Right forelimb (tissue), 1 donor: ENCODE results near the gene TLR6.

Experiments used
- DNase-seq: peaks from one replicate; pipeline ENCODE4 v3.0.0-alpha.2; 2018

TLR6 gene, protein sequence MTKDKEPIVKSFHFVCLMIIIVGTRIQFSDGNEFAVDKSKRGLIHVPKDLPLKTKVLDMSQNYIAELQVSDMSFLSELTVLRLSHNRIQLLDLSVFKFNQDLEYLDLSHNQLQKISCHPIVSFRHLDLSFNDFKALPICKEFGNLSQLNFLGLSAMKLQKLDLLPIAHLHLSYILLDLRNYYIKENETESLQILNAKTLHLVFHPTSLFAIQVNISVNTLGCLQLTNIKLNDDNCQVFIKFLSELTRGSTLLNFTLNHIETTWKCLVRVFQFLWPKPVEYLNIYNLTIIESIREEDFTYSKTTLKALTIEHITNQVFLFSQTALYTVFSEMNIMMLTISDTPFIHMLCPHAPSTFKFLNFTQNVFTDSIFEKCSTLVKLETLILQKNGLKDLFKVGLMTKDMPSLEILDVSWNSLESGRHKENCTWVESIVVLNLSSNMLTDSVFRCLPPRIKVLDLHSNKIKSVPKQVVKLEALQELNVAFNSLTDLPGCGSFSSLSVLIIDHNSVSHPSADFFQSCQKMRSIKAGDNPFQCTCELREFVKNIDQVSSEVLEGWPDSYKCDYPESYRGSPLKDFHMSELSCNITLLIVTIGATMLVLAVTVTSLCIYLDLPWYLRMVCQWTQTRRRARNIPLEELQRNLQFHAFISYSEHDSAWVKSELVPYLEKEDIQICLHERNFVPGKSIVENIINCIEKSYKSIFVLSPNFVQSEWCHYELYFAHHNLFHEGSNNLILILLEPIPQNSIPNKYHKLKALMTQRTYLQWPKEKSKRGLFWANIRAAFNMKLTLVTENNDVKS

DNA sequence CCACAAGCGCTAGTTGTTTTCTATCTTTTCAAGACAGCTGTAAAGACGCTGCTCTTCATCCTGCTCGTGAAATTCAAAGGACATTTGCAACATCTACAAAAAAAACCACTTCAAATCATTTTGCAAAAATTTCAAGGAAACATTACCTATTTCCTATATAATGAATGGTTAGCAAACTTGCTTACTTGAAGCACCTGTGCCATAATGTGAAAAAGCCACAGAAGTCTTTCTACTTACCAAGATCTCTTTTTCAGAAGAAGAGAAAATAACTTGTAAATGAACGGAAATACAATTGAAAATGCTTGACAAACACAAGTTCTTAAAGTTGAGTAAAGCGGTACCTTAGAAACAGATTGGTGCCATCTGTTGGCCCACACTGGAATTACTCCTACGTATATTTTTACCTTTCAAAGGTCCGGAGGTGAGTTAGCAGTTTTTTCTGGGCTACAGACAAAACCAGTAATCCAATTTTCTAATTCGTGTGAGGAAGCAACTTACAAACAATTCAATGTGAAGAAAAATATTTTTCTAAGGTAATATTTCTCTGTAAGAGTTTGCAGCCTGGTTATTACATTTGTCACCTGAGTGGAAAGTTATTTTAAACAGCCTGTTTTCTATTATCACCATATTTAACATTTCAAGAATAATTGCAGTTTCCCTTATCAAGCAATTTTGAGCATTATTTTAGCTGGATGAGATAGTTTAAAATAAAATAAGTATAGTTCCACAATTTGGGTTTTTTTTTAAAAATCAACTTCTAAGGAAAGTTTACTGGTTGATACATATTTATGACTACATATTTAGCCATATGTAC is at the start of gene TLR6:
TSS of gene TLR6 (minus strand) at position 294 of the 814 bp plus-strand sequence. CDS start 27,344 bp downstream, outside the sequence.
- DNase-seq = no peak

DNA sequence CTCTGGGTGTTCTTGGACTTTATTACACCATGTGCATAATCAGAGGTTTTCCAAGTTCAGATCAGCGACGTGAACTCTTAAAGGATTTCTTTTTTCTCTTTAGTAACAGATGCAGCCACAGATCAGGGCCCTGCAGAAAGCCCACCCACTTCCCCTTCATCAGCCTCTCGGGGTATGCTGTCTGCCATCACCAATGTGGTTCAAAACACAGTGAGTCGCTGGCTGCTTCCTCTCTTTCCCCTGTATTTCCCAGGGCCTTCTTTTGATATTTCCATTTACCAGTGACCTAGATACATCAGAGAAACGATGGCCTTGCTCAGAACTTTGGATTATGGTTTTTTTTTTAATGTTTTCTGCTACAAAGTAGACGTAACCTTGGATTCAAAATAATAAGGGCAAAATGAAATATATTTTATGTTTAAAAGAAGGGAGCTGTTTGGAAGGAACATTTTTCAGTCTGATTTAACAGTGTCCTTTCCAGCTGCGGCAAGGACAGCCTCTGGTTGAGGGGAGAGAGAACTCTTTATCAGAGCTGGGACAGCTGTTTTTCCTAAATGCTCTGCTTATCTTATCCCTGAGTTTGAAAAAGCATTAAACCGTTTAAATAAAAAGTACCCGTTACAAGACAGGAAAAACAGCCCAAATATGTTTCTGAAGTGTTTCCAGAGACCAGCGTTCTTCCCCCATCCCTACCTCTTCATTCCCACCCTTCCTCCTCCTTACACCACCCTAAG is 49.2 kb upstream of the TLR6 start:
- DNase-seq = no peak

DNA sequence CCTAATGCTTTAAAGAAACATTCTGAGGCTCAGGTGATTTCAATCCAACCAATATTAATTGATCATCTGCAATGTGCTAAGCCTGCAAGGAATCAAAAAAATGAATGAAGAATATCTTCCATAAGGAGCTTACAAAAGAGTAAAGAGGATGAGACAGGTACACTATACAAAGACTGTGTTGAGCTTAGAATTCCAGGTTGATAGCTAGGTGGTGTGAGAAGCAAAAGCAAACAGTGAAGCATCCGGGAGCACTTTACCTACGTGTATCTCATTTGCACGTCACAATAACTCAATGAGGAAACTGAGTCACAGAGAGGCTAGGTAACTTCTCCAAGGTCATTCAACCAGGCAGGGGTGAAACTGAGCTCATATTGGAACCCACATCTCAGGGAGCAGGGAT is 48.1 kb upstream of the TLR6 start:
- no peak for DNase-seq

DNA sequence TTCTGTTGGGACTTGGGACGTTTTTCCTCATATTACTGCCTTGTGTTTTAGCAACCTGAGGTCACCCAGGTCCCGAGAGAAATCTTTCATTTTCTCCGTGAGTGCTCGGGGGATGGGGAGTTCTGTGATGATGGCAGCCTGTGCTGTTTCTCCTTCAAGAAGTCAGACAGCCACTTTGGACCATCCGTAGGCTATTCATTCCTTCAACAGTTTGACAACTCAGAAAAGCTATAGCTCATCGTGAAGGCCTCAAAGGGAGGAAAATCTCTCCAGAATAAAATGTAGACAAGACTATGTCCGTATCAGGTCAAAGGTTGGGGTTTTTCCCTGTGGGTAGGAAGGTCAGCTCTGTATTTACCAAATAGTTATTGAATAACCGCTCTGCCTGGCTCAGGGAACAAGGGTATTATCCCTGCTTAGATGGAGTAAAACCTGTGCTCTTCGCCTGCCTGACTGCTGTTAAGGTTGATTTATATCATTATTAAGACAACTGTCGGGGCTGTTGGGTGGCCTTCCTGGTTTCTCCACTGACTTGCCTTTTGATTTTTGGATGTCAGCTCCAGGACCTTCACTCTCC is 47.6 kb upstream of the TLR6 start:
- no peak for DNase-seq

DNA sequence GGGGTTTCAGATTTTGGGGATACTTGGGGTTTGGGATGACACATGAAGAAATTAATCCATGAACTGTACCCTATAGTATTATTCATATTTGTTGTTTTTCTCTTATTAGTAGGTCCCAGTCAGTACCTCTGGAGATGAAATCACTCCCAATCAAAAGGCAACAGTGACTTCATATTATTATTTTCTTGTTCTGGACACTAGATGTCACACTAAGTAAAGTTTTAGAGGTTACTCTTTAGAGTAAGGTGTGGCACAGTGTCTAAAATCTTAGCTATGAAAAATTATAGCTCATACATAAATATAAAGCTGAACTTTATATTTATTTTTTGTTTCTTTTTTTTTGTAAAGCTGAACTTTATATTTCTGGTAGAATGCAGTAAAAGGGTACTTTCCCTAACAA is 46.1 kb upstream of the TLR6 start:
- DNase-seq = no peak

DNA sequence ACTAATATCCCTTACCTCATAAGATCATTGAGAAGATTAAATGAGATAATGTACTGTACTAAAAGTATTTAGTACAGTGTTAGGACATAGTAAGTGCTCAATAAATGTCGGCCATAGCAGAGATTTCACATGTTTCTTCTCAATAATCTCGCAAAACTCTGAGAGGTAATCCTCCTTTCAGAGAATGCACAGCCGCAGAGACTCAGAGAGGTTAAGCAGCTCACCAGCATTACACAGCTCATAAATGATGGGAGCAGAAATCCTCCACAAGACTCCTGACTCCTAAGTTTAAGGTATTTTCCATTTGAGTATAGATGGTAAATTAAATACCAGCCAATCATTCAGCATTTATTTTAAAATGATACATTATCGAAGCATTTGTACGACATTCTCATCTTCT is 45.6 kb upstream of the TLR6 start:
- no peak for DNase-seq

DNA sequence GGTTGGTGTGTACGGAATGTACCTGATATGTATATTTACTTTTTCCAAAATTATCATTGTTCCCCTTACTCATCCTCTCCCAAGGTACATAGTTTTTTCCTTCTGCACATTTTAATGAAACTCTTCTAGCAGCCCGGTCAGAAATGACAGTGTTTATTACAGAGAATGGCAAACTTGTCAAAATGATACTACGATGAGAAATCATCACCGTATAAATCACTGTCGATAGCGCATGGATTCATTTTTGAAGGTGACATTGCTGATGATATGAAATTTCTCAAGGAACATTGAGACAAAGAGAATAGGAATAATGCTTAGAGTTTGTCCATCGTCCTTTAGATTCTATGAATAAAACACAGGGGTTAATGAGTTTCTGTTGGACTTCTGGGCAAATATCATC is 41.6 kb upstream of the TLR6 start:
- DNase-seq = no peak

DNA sequence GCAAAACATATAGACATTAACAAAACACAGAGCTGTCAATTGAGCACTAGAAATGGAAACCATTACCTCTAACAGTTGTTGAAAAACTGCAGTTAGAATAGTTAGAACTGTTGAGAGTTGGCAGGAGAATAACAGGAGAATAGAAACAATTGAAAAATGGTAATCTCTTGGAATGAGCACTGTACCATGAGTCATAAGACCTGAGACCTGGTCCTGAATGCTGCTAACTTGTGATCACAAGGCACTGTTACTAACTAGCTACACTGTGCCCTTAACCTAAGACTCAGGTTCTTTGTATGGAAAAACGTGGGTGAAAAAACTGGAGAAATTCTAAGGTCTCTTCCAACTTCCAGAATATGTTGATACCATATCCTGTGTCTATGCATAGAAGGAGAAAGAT is 40.3 kb upstream of the TLR6 start:
- DNase-seq = no peak

DNA sequence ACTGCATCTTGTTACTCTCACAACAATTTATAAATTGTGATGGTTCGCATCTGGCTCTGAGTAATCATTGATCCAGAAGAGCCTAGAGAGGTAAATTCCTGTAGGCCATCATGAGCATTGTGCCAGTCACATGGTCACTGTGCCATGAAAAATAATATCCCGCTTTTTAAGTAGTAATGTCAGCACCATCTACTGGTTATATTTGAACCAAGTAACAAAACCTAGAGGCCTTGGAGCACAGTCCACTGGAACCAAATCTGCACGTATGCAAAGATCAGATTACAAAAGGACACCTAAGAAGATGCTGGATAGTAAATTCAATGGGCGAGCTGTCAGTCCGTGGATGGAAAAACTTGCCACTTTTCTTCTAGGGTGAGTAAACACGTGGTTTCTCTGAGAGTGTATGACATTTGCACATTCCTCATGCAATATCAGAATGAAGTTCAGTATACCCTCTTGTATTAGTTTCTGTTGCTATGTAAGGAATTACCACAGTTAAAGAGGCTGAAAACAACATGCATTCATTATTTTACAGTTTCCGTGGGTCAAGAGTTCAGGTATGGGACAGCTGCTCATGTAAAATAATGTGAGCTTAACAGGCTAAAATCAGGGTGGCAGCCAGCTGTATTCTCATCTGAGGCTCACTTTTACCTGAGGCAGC is 37.8 kb upstream of the TLR6 start:
- DNase-seq = no peak

DNA sequence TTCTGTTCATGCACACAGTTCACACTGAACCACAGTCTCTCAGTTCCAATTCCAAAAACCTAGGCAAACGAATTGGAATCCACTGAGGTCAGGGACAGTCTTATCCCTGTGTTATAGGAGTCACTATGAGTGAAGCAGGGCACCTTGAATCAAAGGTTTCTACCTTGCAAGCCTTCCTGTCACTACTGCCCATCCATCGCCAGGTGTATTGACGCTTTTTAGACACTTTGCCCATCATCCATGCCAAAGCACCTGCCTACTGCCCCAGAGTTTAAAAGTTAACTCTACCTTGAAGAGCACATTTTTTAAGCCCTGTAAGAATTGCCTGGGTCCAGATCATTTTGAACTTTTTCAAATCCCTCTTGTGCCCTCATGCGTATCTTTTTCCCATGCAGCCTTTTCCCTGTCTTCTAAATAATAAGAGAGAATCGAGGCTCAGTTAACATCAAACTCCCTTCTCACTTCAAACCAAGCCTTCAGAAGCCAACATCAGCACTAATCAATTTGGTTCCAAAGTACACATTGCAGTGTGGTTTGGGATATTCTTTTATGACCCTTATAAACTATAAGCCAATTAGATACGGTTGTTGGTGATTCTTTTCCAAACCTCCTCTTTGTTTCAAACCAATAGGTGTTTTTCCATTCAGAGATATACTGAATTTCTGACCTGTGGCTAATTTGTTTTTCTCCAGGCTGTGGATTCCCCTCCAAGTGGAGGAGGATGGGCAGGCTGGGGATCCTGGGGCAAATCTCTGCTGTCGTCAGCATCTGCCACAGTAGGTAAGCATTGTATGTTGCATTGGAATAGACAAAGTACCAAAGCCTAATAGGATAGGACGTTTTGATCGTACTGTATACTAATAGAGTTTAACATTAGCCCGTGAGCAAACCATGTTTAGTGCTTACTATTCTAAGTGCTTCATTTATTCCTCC is 34.7 kb upstream of the TLR6 start:
- no peak for DNase-seq

DNA sequence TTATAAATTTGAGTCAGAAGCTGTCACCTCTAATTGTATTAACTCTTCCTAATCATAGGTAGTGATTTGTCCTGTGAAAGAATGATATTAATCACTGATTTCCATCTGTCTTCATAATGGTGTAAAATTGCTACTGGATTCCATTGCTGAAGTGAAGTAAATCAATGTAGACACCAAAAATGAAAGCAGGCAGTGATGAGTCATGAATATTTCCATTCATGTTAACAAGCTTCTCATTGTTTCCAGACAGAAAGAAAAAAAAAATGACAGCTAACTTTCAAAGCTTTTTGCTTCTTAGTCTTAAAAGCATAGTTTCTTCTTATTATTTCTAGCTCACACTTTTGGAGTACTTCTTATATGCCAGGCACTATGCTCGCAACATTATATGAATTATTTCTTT is 32.5 kb upstream of the TLR6 start:
- no peak for DNase-seq

DNA sequence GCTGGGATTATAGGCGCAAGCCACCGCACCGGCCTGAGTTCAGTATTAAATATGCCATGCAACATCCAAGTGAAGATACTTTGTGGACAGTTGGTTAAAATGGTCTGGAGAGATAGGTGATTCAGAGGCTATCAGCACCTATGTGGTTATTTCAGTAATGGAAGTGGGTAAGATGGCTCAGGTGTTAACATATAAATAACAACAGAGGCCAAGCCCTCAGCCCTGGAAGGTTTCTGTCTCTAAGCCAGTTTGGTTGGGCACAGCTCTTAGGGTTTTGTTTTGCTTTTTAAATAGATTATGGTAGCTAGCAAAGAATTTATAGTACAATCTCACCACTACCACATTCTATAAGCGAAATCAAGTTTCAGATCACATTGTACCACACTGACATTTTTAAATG is 27.6 kb upstream of the TLR6 start:
- DNase-seq = no peak

DNA sequence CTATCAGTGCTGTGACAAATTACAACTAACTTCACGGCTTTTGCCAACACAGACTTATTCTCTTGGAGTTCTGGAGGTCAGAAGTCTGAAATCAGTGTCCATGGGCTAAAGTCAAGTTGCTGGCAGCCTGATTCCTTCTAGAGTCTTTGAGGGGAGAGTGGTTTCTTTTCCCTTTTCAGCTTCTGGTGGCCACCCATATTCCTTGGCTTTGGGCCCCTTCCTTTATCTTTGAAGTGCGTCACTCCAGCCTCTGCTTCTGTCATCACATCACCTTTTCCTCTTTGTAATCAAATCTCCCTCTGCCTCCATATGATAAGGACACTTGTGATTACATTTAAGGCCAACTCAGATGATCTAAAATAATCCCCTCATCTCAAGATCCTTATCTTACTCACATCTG is 20.0 kb upstream of the TLR6 start:
- DNase-seq = no peak

DNA sequence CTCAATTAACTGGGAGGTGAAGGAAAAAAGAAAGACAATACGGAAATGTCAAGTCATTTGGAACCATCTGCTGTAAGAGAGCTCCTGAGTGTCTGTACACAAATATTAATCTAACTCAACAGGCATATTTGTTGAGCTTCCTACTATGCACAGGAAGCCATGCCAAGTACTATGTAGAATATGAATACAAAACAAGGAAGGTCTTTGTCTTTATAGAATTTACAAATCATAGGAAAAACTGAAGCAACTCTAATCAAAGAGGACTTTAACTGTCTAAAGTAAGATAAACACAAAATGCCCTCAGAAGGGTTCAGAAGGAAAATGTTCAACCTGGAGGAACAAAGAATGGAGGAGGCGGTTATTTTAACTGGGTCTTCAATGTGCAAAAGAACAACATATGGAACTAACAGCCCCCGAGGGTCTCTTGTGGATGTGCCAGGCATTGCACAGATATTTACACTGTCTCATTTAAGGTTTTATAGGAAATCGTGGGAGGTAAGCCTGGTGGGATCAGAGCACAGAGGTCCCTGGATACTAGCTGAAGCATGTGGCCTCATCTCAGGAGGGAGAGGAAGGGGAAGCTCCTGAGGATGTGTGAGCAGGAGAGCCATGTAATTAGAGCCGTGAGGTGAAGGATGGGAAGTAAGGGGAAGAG is 16.8 kb upstream of the TLR6 start:
- DNase-seq = no peak

DNA sequence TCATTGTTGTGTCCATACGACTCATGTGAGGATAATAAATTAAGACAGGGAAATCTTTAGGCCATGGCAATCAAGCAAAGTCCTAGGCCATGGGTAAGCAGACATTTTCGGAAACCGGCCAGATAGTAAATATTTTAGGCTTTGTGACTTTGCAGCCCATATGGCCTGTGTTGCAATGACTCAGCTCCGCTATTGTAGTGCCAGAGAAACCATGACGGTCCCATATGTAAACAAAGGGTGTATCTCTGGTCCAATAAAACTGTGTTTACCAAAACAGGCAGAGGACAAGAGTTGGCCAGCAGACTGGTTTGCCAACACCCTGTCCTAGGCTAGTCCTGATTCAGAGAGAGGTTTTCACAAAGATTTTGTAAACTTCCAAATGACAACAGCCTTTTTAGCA is 16.0 kb upstream of the TLR6 start:
- no peak for DNase-seq

DNA sequence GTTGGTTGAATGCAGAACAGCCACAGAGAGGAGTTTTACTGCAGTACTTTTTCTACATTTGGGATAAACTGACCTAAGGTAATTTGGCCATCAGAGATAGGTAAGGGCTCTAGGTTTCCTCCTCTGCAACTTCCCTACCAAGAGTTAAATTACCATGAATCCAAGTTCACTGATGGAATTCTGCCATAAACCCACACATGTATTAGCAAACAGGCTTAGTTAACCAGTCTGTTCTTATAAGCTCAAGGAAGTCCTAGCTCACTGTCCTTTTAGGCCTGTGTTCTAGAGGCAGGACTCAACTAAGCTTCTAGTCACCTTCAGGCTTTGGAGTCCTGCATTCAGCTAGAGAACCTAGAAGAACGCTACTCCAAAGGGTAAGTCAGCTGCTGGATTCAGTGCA is 15.0 kb upstream of the TLR6 start:
- DNase-seq = no peak

DNA sequence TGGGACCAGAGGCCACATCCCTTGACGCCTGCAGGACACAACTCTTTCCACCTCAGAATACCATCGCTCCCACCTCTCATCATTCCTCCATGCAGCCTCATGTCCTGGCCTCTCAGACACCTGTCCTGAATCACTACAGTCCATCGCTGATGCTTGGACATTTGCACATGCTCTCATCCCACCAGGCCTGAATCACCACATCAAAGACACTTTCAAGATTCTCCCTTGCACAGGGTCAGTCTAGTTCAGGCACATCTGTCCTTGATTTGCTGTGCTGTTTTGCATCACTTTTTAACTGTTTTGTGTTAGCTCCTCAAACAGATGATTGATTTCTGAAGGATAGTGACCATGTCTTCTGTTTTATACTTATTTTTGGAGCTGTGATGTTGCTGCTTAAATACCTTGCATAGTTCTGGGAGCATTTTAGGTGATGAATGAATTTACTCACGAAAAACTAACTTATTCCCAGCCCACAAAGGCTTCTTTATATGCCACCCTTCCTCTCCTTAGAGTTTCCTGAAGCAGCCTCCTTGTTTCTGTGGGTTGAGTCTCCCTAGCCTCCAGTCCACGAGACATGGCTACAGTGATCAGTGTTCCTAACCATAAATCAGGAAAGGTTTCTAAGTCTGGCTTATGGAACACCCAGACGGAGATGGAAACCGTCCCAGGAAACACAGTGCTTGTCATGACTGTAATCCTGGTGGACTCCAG is 13.6 kb upstream of the TLR6 start:
- no peak for DNase-seq

DNA sequence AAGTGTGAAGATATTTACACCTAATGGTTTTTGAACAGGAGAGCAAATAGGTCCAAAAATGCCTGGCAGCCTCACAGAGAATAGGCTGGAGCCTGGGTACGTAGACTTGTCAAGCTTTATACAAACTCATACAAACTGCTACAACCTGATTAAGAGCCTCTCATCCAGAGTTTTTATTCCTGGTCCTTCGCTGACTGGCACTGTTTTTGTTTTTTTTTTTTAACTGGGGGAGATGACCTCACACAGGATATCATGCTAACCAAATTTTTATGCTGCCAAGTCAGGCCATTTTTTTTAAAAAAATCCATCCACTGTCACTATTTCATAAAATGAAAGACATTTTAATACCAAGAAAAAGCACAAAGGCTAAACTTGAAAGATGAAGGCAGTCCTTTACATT is 12.9 kb upstream of the TLR6 start:
- no peak for DNase-seq
